Subcutaneous adipose tissue (tissue), 4 donors: Measurements from ENCODE around the gene MDH2. TPM values are rescaled to one million over a fixed set of nuclear protein-coding genes. Genes with fewer than 3 reads are reported as not detected.

Experiments used
- total RNA-seq, 4 donors: library from RNA; depleted of rRNA; stranded (reverse); fragments of >200 nt; gene quantifications; one replicate each; pipeline ENCODE4 v1.1.0, GENCODE V29; 2016
- TF ChIP-seq, protein P1 (sequence below): fragments of 450-650 bp; IDR thresholded peaks from one replicate; pipeline ENCODE4 v1.5.1; 2016; ENCODE audit warnings: low read depth, mild to moderate bottlenecking, control low read depth, antibody characterized with exemption, moderate library complexity

MDH2 gene
- total RNA-seq, 4 donors from 2014 or later, result 45.0 to 97.2 (median 63.6) TPM

DNA sequence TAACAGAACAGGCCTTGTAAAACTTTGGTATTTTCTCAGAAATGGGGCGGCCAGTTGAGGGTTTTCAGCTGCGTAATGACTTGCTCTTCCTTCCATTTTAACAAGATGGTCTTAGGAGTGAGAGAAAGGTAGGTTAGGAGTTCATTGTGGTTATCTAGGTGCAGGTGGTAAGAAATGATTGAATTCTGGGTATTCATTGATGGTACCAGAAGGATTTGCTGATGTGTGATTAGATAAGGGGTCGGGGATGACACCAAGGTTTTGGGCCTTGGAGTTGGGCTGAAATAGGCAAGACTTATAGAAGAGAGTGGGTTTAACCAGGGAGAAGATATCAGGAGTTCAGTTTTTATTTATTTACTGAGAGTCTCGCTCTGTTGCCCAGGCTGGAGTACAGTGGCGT, 2.6 kb downstream of the MDH2 start:
- TF ChIP-seq, protein P1, sequence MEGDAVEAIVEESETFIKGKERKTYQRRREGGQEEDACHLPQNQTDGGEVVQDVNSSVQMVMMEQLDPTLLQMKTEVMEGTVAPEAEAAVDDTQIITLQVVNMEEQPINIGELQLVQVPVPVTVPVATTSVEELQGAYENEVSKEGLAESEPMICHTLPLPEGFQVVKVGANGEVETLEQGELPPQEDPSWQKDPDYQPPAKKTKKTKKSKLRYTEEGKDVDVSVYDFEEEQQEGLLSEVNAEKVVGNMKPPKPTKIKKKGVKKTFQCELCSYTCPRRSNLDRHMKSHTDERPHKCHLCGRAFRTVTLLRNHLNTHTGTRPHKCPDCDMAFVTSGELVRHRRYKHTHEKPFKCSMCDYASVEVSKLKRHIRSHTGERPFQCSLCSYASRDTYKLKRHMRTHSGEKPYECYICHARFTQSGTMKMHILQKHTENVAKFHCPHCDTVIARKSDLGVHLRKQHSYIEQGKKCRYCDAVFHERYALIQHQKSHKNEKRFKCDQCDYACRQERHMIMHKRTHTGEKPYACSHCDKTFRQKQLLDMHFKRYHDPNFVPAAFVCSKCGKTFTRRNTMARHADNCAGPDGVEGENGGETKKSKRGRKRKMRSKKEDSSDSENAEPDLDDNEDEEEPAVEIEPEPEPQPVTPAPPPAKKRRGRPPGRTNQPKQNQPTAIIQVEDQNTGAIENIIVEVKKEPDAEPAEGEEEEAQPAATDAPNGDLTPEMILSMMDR, result no peak

DNA sequence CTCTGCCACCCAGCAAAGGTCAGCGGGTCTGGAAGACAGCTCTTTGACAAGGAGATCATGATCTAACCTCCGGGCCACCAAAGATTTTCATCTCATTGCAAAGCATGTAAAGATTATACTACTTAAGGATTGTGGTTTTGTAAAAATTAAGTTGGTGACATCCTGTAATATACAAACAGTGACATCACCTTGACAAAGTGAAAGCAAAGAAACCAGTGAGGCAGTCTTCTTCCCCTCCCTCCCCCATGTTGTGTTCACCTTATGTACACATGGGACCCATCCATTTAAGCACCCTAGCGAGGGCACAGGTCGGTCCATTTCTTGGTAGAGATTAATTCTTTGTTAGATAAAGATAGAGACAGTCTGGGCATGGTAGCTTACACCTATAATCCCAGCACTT, 3.9 kb downstream of the MDH2 start:
- TF ChIP-seq, protein P1, result no peak

DNA sequence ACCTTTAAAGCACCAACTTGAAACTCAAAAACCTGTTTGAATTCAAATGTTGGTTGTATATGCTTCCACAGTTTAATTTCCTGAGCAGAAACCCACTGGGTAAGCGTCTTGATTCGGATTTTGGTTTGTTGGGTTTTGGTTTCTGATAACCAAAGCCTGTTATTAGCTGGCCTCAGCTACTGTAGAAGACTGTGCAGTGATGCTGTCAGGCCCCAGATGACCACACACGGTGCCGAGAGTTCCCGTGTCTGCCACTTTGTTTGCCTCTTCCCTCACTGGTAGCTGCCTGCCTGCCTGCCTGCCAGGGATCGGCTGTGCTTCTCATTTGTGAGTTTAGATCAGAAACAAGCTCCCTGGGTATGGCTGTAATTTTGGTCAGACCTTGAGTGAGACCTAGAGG, 5.6 kb downstream of the MDH2 start:
- TF ChIP-seq, protein P1, result no peak

DNA sequence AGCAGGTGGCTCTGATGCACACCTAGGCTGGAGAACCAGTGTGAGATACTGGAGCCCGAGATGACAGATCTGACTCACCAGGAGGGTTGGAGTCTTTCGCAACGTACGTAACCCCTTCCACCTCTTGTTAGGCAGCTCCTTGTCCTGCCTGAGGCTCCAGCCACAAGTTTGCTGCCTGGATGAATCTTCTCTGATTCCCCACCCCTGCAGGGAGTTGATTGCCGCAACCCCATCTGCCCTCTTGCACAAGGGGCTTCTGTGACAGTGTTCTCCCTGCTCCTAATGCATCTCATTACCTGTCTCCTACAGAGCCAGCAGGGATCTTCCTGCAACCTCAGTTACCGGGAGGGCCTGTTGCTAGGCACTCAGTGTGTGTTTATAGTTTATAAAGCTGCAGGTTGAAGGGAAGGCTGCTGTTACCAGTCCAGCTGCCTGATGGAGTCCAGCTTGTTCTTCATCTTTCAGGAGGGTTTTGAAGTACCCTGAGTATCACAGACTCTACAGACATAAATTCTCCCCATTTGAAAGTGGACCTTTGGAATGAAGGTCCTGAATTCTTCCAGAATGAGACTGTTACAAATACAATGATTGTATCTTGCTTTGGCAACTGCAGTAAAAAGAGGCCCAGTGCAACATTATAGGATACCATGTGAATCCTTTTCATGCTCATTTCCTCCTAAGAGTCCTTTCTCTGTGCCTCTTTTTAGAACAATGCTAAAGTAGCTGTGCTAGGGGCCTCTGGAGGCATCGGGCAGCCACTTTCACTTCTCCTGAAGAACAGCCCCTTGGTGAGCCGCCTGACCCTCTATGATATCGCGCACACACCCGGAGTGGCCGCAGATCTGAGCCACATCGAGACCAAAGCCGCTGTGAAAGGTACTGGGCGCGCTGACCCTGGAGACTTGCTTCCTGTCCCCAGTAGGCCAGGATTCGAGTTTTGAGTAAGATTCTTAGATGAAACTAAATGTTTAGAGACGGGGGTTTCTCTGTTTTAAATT, 6.5 kb downstream of the MDH2 start:
- TF ChIP-seq, protein P1, result no peak

DNA sequence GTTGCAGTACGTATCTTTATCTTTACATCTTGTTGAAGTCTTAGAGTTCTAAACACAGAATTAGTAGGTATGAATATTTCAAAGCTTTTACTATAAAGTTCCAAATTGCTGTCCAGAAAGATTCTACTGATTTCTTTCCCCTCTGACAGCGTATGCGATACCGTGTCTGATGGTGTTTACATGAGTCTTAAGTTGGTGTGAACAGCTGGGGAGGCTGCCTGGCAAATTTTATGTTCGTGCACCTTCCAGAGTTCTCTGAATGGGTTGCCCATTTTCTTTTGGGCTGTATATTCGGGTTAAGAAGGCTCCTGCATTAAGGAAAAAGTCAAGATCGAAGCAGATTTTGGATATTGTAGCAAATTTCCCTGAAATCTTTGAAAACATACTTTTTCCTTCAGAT, 8.3 kb downstream of the MDH2 start:
- TF ChIP-seq, protein P1, result no peak

DNA sequence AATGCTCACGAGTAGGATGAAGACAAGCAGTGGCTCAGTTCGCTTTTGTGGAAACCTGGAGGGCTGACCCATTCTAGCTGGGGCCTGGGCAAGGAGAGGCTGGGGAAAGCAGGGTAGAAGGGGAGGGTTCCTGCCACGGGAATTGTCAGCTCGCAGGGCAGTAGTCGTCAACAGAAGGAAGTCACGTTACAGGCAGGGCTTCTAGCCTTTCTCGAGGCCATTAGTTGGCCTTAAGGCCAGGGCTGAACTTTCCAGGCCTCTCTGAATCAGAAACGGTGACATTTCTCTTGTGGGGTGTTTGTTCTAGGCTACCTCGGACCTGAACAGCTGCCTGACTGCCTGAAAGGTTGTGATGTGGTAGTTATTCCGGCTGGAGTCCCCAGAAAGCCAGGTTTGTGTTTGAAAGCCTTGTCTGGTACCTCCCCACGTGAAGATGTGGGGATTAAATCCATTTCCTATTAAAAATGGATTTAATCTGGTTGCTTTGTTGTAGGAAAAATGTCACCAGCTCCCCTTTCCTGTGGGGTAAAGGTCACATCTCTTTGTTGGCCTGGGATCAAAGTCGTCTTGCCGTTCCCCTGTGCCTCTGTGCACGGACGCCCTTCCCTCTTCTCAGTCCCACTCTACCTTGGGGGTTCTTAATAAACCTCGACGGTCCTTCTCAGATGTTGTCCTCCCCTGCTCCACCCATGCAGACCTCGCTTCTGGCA, 9.4 kb downstream of the MDH2 start:
- TF ChIP-seq, protein P1, result no peak

DNA sequence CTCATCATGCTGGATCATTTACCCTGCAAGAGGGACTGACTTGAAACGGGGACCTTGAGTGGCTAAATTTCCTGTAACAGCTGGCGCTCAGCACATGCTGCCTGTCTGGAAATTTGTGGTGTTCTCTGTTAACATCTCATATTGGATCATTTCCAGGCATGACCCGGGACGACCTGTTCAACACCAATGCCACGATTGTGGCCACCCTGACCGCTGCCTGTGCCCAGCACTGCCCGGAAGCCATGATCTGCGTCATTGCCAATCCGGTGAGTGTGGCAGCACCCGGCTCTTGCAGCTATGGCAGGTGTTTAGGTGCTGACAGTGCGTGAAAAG, 9.9 kb downstream of the MDH2 start:
- TF ChIP-seq, protein P1, result no peak
